ENCODE data around the gene NAV2. TPM values are rescaled to one million over a fixed set of nuclear protein-coding genes. Genes with fewer than 3 reads are reported as not detected.

The NAV2 gene
- polyA plus RNA-seq, 1 donor from 2014 or later: 3.0 TPM

DNA sequence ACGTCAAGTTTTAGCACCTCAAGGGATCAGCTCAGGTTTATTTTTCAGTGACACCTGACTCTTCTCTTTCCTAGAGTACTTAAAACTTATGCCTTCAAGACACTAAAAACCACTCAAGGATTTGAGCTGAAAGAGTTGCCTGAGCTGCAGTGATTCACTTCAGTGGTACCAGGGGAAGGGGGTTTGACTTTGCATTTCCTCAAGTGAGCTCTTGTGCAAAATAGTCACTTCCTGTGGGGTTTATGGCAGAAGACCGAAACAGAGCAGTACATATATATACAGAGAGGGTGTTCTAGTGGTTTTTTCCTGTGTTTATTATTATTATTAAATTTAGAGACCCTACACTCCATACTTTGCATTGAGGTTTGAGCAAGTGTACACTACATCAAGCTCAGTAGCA lies 386.9 kb downstream of the NAV2 start:
- no peak overlapping the region for H3K4me2 ChIP-seq (ENCODE audit: low read length)
- H3K9me2 ChIP-seq (ENCODE audit: insufficient read depth, low read length): no peaks in the 10 kb centered on the region
- no peak overlapping the region for H3K9ac ChIP-seq (ENCODE audit: low read length)
- TF ChIP-seq POLR2AphosphoS5 (IDR thresholded peaks at IDR 0.05) (no peak), RAD21 (conservative IDR thresholded peaks at IDR 0.05) (no peak), EZH2 (IDR thresholded peaks at IDR 0.05; ENCODE audit: borderline replicate concordance, insufficient read depth, low read length, poor library complexity, severe bottlenecking) (no peak), EP300 (conservative IDR thresholded peaks at IDR 0.05; ENCODE audit: poor library complexity, severe bottlenecking) (no peak), REST (IDR thresholded peaks at IDR 0.05; ENCODE audit: borderline replicate concordance) (no peak), SMC3 (conservative IDR thresholded peaks at IDR 0.05; ENCODE audit: poor library complexity) (no peak), TAF1 (IDR thresholded peaks at IDR 0.05; ENCODE audit: low read depth) (no peak), MXI1 (conservative IDR thresholded peaks at IDR 0.05; ENCODE audit: poor library complexity, severe bottlenecking) (no peak), CTCF (IDR thresholded peaks at IDR 0.05; ENCODE audit: poor library complexity, severe bottlenecking) (no peak)
- H2AFZ ChIP-seq (ENCODE audit: low read depth, low read length): no peak overlapping the region
- no peaks in the 10 kb centered on the region for H4K20me1 ChIP-seq (ENCODE audit: insufficient read depth)
- H3K9me3 ChIP-seq (ENCODE audit: low read length): no peaks in the 10 kb centered on the region
- no peaks in the 10 kb centered on the region for H3K27me3 ChIP-seq (ENCODE audit: insufficient read depth, low read depth, low read length)
- H3K79me2 ChIP-seq (replicated peaks; ENCODE audit: insufficient read depth, low read length): no peaks in the 10 kb centered on the region
- no peaks in the 10 kb centered on the region for H3K36me3 ChIP-seq (ENCODE audit: insufficient read depth, low read length)
- H3F3A ChIP-seq (ENCODE audit: insufficient read depth, low read length, poor library complexity, severe bottlenecking): no peaks in the 10 kb centered on the region
- H3K27ac ChIP-seq (ENCODE audit: low read length): no peak overlapping the region
- H3K4me3 ChIP-seq (ENCODE audit: low read length): no peak overlapping the region

- Histone ChIP-seq H3K36me3 (ENCODE audit: insufficient read depth, low read length) (no peaks in the 10 kb centered on the region), H4K20me1 (ENCODE audit: insufficient read depth) (no peaks in the 10 kb centered on the region), H2AFZ (ENCODE audit: low read depth, low read length) (no peak overlapping the region), H3K27me3 (ENCODE audit: insufficient read depth, low read depth, low read length) (no peaks in the 10 kb centered on the region), H3K9me2 (ENCODE audit: insufficient read depth, low read length) (no peaks in the 10 kb centered on the region), H3K4me3 (ENCODE audit: low read length) (no peak overlapping the region), H3F3A (ENCODE audit: insufficient read depth, low read length, poor library complexity, severe bottlenecking) (no peaks in the 10 kb centered on the region), H3K79me2 (replicated peaks; ENCODE audit: insufficient read depth, low read length) (no peaks in the 10 kb centered on the region), H3K27ac (ENCODE audit: low read length) (no peak overlapping the region), H3K9me3 (ENCODE audit: low read length) (no peaks in the 10 kb centered on the region), H3K4me2 (ENCODE audit: low read length) (no peak overlapping the region), H3K9ac (ENCODE audit: low read length) (no peak overlapping the region)
- TF ChIP-seq EP300 (conservative IDR thresholded peaks at IDR 0.05; ENCODE audit: poor library complexity, severe bottlenecking) (no peak), MXI1 (conservative IDR thresholded peaks at IDR 0.05; ENCODE audit: poor library complexity, severe bottlenecking) (no peak), RAD21 (conservative IDR thresholded peaks at IDR 0.05) (no peak), TAF1 (IDR thresholded peaks at IDR 0.05; ENCODE audit: low read depth) (no peak), POLR2AphosphoS5 (IDR thresholded peaks at IDR 0.05) (no peak), REST (IDR thresholded peaks at IDR 0.05; ENCODE audit: borderline replicate concordance) (no peak), EZH2 (IDR thresholded peaks at IDR 0.05; ENCODE audit: borderline replicate concordance, insufficient read depth, low read length, poor library complexity, severe bottlenecking) (no peak), SMC3 (conservative IDR thresholded peaks at IDR 0.05; ENCODE audit: poor library complexity) (no peak), CTCF (IDR thresholded peaks at IDR 0.05; ENCODE audit: poor library complexity, severe bottlenecking) (no peak)
These were observed 389.8 kb downstream of the NAV2 start for GRCh38 chr11:20102397-20102796.

Data from neural cell (in vitro differentiated cells).